Spleen (tissue), 11 donors: ENCODE measurements around the gene EVI5. TPM values are rescaled to one million over a fixed set of nuclear protein-coding genes. Genes with fewer than 3 reads are reported as not detected.

Source experiments
- DNase-seq: peaks from one replicate; pipeline ENCODE4 v3.0.0-alpha.2; 2020
- H3K27ac ChIP-seq, 8 donors: fragments of 200-600 bp; sonication (generic) in 7 of 8; 1 replicate in 4 of 8; 2 replicates in 4 of 8; pipeline versions ENCODE4 v1.5.0 to v1.8.0; 2016 to 2021; ENCODE audit warnings: inconsistent platforms in 4 of 8, mild to moderate bottlenecking in 4 of 8, moderate library complexity in 1 of 8
- H3K27me3 ChIP-seq, 7 donors: fragments of 200-600 bp; sonication (generic) in 6 of 7; replicated peaks in 1 of 7; 1 replicate in 4 of 7; 2 replicates in 3 of 7; pipeline versions ENCODE4 v1.5.0 to v1.8.0; 2016 to 2021; ENCODE audit warnings: inconsistent platforms in 3 of 7, mild to moderate bottlenecking in 1 of 7
- H3K36me3 ChIP-seq, 6 donors: fragments of 200-600 bp; sonication (generic) in 5 of 6; 1 replicate in 4 of 6; 2 replicates in 2 of 6; pipeline versions ENCODE4 v1.5.0 to v1.8.0; 2016 to 2021; ENCODE audit warnings: inconsistent platforms in 2 of 6
- H3K4me1 ChIP-seq, 6 donors: fragments of 200-600 bp; sonication (generic) in 5 of 6; 1 replicate in 3 of 6; 2 replicates in 3 of 6; pipeline versions ENCODE4 v1.5.0 to v1.8.0; 2016 to 2021; ENCODE audit warnings: inconsistent platforms in 3 of 6
- H3K4me3 ChIP-seq, 8 donors: fragments of 200-600 bp; sonication (generic) in 7 of 8; 1 replicate in 4 of 8; 2 replicates in 4 of 8; pipeline versions ENCODE4 v1.5.0 to v1.8.0; 2016 to 2021; ENCODE audit warnings: inconsistent platforms in 4 of 8, mild to moderate bottlenecking in 4 of 8, moderate library complexity in 2 of 8
- H3K9me3 ChIP-seq, 8 donors: fragments of 200-600 bp; sonication (generic) in 7 of 8; 1 replicate in 4 of 8; 2 replicates in 4 of 8; pipeline versions ENCODE4 v1.5.0 to v1.8.0; 2016 to 2021; ENCODE audit warnings: inconsistent platforms in 4 of 8
- POLR2A ChIP-seq, 3 donors: fragments of 450-650 bp; IDR thresholded peaks; one replicate each; pipeline ENCODE4 v1.5.1; 2017; ENCODE audit warnings: antibody characterized with exemption in 3 of 3, mild to moderate bottlenecking in 1 of 3
- POLR2AphosphoS5 ChIP-seq, 3 donors: sonication (generic); formaldehyde crosslinking; IDR thresholded peaks; one replicate each; pipeline ENCODE4 v1.5.1; 2017; ENCODE audit warnings: antibody characterized with exemption in 3 of 3
- WGBS, 5 donors: extraction: QIAGEN DNeasy Blood & Tissue Kit in 3 of 5; methylation state at CpG; one replicate each; pipeline versions ENCODE4 v1.1.5 to v1.1.7; 2013 to 2018; 5-methylcytosine and 5-hydroxymethylcytosine counted together
- intact Hi-C: fragments of 100-400 bp; cut with DNase I; formaldehyde crosslinking; loops from one replicate; pipeline ENCODE4 v1.15.0; 2023; ENCODE audit warnings: low total_unique reads
- polyA plus RNA-seq, 3 donors: library from polyadenylated mRNA; stranded (reverse); fragments of 200-250 nt; gene quantifications; one replicate each; pipeline ENCODE4 v1.2.1, GENCODE V29; 2013
- total RNA-seq, 7 donors: library from RNA; depleted of rRNA in 3 of 7; stranded (reverse); fragments of >200 nt in 3 of 7; fragmentation: NEBNext Ultra II Directional in 4 of 7; extraction: Animal tissue kit (Norgen Biotek cat#: 25700) in 4 of 7; gene quantifications; one replicate each; pipeline versions ENCODE4 v1.1.0 to v1.2.1, GENCODE V29; 2016 to 2021
- TF ChIP-seq, protein P1 (sequence below), 11 experiments: fragments of 200-600 bp in 7 of 11; fragments of 450-650 bp in 4 of 11; sonication (generic) in 4 of 11; IDR thresholded peaks in 8 of 11; conservative IDR thresholded peaks in 3 of 11; 1 replicate in 7 of 11; 2 replicates in 4 of 11; pipeline versions ENCODE4 v1.4.0 to v1.8.0; 2016 to 2021; ENCODE audit warnings: antibody characterized with exemption in 11 of 11, inconsistent platforms in 4 of 11, mild to moderate bottlenecking in 1 of 11
- donor health status: healthy with polysubstance abuse.
- donor health status: DM: no; HTN: no; CAD: no; lungs with moderate emphysema.
- donor health status: DM: no; HTN: no; CAD: no.
- donor health status: Bipolar disorder and iron deficiency.
- donor health status: healthy.
- donor health status: DM: no; HTN: no; CAD: no.
- donor health status: DM: yes; HTN: yes; CAD: no.

Gene EVI5
- total and polyA plus RNA-seq, 10 donors, result 1.7 to 38.3 (median 27.0) TPM

GRCh38 chr1:92698932-92699331, 86.0 kb downstream of the EVI5 start:
- TF ChIP-seq, protein P1, sequence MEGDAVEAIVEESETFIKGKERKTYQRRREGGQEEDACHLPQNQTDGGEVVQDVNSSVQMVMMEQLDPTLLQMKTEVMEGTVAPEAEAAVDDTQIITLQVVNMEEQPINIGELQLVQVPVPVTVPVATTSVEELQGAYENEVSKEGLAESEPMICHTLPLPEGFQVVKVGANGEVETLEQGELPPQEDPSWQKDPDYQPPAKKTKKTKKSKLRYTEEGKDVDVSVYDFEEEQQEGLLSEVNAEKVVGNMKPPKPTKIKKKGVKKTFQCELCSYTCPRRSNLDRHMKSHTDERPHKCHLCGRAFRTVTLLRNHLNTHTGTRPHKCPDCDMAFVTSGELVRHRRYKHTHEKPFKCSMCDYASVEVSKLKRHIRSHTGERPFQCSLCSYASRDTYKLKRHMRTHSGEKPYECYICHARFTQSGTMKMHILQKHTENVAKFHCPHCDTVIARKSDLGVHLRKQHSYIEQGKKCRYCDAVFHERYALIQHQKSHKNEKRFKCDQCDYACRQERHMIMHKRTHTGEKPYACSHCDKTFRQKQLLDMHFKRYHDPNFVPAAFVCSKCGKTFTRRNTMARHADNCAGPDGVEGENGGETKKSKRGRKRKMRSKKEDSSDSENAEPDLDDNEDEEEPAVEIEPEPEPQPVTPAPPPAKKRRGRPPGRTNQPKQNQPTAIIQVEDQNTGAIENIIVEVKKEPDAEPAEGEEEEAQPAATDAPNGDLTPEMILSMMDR (IDR thresholded peaks at IDR 0.05 in 8 of 11, conservative IDR thresholded peaks at IDR 0.05 in 3 of 11), result no peak
- TF ChIP-seq POLR2A (IDR thresholded peaks at IDR 0.05) (no peak), POLR2AphosphoS5 (IDR thresholded peaks at IDR 0.05) (no peak)
- Histone ChIP-seq H3K36me3 (peaks cover 0 to 38% (median 6%) of the 10 kb centered on the region in 6 donors), H3K27ac (no peak overlapping the region), H3K4me3 (no peak overlapping the region), H3K9me3 (no peaks in the 10 kb centered on the region), H3K4me1 (no peaks in the 10 kb centered on the region), H3K27me3 (no peaks in the 10 kb centered on the region)
- 67 to 74% (median 73%) methylated on average over 3 of the region's 3 CpGs for WGBS, 5 donors
- no peak for DNase-seq
- intact Hi-C loops, result no loop called here

- TF ChIP-seq, protein P1 (IDR thresholded peaks at IDR 0.05 in 8 of 11, conservative IDR thresholded peaks at IDR 0.05 in 3 of 11), result no peak
- no peak for TF ChIP-seq POLR2AphosphoS5 (IDR thresholded peaks at IDR 0.05)
- no peak overlapping the region for H3K4me3 ChIP-seq
- no peak overlapping the region for H3K27ac ChIP-seq
- H3K4me1 ChIP-seq, result peaks cover 0 to 12% (median 0%) of the 10 kb centered on the region in 6 donors
- no peak for DNase-seq
- H3K9me3 ChIP-seq, result no peaks in the 10 kb centered on the region
- H3K36me3 ChIP-seq, result peaks cover 0 to 63% (median 12%) of the 10 kb centered on the region in 6 donors
- intact Hi-C loops, result no loop called here
- no peaks in the 10 kb centered on the region for H3K27me3 ChIP-seq
These were observed 89.8 kb downstream of the EVI5 start for GRCh38 chr1:92695104-92695503.

GRCh38 chr1:92691925-92692324, 93.0 kb downstream of the EVI5 start:
- DNase-seq, result no peak
- intact Hi-C loops, result no loop called here
- TF ChIP-seq, protein P1 (IDR thresholded peaks at IDR 0.05 in 8 of 11, conservative IDR thresholded peaks at IDR 0.05 in 3 of 11), result no peak
- no peak for TF ChIP-seq POLR2AphosphoS5 (IDR thresholded peaks at IDR 0.05)
- no peak for TF ChIP-seq POLR2A (IDR thresholded peaks at IDR 0.05)
- peaks cover 0 to 10% (median 0%) of the 10 kb centered on the region in 8 donors for H3K9me3 ChIP-seq
- 13 to 25% (median 13%) methylated on average over 1 of the region's 1 CpG for WGBS, 5 donors
- no peak overlapping the region for H3K4me3 ChIP-seq
- peaks cover 0 to 12% (median 0%) of the 10 kb centered on the region in 6 donors for H3K4me1 ChIP-seq
- no peaks in the 10 kb centered on the region for H3K27me3 ChIP-seq
- H3K27ac ChIP-seq, result no peak overlapping the region
- peaks cover 0 to 82% (median 18%) of the 10 kb centered on the region in 6 donors for H3K36me3 ChIP-seq

GRCh38 chr1:92690212-92690906, 94.5 kb downstream of the EVI5 start:
- 91 to 97% (median 94%) methylated on average over 3 of the region's 3 CpGs for WGBS, 5 donors
- no peak overlapping the region for H3K4me3 ChIP-seq
- no peak for DNase-seq

More at GRCh38 chr1:92690212-92690906, 94.5 kb downstream of the EVI5 start:
- peaks cover 0 to 75% (median 18%) of the 10 kb centered on the region in 6 donors for H3K36me3 ChIP-seq
- peaks cover 0 to 10% (median 0%) of the 10 kb centered on the region in 8 donors for H3K9me3 ChIP-seq
- H3K27me3 ChIP-seq, result no peaks in the 10 kb centered on the region
- intact Hi-C loops, result no loop called here
- TF ChIP-seq POLR2A (IDR thresholded peaks at IDR 0.05) (no peak), POLR2AphosphoS5 (IDR thresholded peaks at IDR 0.05) (no peak)
- TF ChIP-seq, protein P1 (IDR thresholded peaks at IDR 0.05 in 8 of 11, conservative IDR thresholded peaks at IDR 0.05 in 3 of 11), result no peak
- H3K27ac ChIP-seq, result no peak overlapping the region
- peaks cover 0 to 12% (median 0%) of the 10 kb centered on the region in 6 donors for H3K4me1 ChIP-seq
